ENCODE measurements around the gene ADM2. TPM values are rescaled to one million over a fixed set of nuclear protein-coding genes. Genes with fewer than 3 reads are reported as not detected.

The ADM2 gene
- total and polyA plus RNA-seq, 2 of the 13 experiments (the other 11 are each of a cell fraction or from before 2014, with no cell fraction given) = 1.2 to 3.0 TPM

Other genes with a start within 250 kb of the ADM2 start
- 5.8 and 15.7 TPM in 2 replicates for gene TUBGCP6, start 236.5 kb upstream of the ADM2 start, total RNA-seq (2016; rRNA removed; fragmentation: Illumina TruSeq; extraction: Trizol)
- 14.6 and 23.7 TPM in 2 replicates for gene TUBGCP6, start 236.5 kb upstream of the ADM2 start, polyA plus RNA-seq (2011; rRNA removed)
- 4.0 and 13.9 TPM in 2 replicates for gene HDAC10, start 230.3 kb upstream of the ADM2 start, total RNA-seq (2016; rRNA removed; fragmentation: Illumina TruSeq; extraction: Trizol)
- 14.9 and 19.7 TPM in 2 replicates for gene HDAC10, start 230.3 kb upstream of the ADM2 start, polyA plus RNA-seq (2011; rRNA removed)
- 15.0 and 23.3 TPM in 2 replicates for gene MAPK12, start 219.9 kb upstream of the ADM2 start, total RNA-seq (2016; rRNA removed; fragmentation: Illumina TruSeq; extraction: Trizol)
- gene MAPK12, start 219.9 kb upstream of the ADM2 start, polyA plus RNA-seq (2011; rRNA removed) = 22.2 and 22.8 TPM in 2 replicates
- 0.15 TPM in 1 of 2 replicates, not detected in the other for gene MAPK11, start 211.2 kb upstream of the ADM2 start, total RNA-seq (2016; rRNA removed; fragmentation: Illumina TruSeq; extraction: Trizol)
- 0.17 and 0.46 TPM in 2 replicates for gene MAPK11, start 211.2 kb upstream of the ADM2 start, polyA plus RNA-seq (2011; rRNA removed)
- 19.3 and 32.6 TPM in 2 replicates for gene PLXNB2, start 173.9 kb upstream of the ADM2 start, total RNA-seq (2016; rRNA removed; fragmentation: Illumina TruSeq; extraction: Trizol)
- gene PLXNB2, start 173.9 kb upstream of the ADM2 start, polyA plus RNA-seq (2011; rRNA removed) = 68.9 and 79.4 TPM in 2 replicates
- gene DENND6B, start 154.5 kb upstream of the ADM2 start, total RNA-seq (2016; rRNA removed; fragmentation: Illumina TruSeq; extraction: Trizol) = 0.84 and 0.95 TPM in 2 replicates
- gene DENND6B, start 154.5 kb upstream of the ADM2 start, polyA plus RNA-seq (2011; rRNA removed) = 3.8 and 4.2 TPM in 2 replicates
- 36.1 and 55.0 TPM in 2 replicates for gene PPP6R2, start 138.2 kb upstream of the ADM2 start, total RNA-seq (2016; rRNA removed; fragmentation: Illumina TruSeq; extraction: Trizol)
- gene PPP6R2, start 138.2 kb upstream of the ADM2 start, polyA plus RNA-seq (2011; rRNA removed) = 102 and 112 TPM in 2 replicates
- gene SBF1, start 6.5 kb upstream of the ADM2 start, total RNA-seq (2016; rRNA removed; fragmentation: Illumina TruSeq; extraction: Trizol) = 21.3 and 40.9 TPM in 2 replicates
- gene SBF1, start 6.5 kb upstream of the ADM2 start, polyA plus RNA-seq (2011; rRNA removed) = 31.7 and 43.3 TPM in 2 replicates
- gene MIOX, start 5.3 kb downstream of the ADM2 start, total RNA-seq (2016; rRNA removed; fragmentation: Illumina TruSeq; extraction: Trizol) = 1.2 and 1.5 TPM in 2 replicates
- gene MIOX, start 5.3 kb downstream of the ADM2 start, polyA plus RNA-seq (2011; rRNA removed) = 2.9 and 5.0 TPM in 2 replicates
- 10.2 and 30.6 TPM in 2 replicates for gene LMF2, start 26.2 kb downstream of the ADM2 start, total RNA-seq (2016; rRNA removed; fragmentation: Illumina TruSeq; extraction: Trizol)
- gene LMF2, start 26.2 kb downstream of the ADM2 start, polyA plus RNA-seq (2011; rRNA removed) = 23.3 and 37.9 TPM in 2 replicates
- 44.1 and 64.4 TPM in 2 replicates for gene NCAPH2, start 26.7 kb downstream of the ADM2 start, total RNA-seq (2016; rRNA removed; fragmentation: Illumina TruSeq; extraction: Trizol)
- gene NCAPH2, start 26.7 kb downstream of the ADM2 start, polyA plus RNA-seq (2011; rRNA removed) = 27.6 and 28.1 TPM in 2 replicates
- 2.1 and 3.7 TPM in 2 replicates for gene SCO2, start 44.1 kb downstream of the ADM2 start, total RNA-seq (2016; rRNA removed; fragmentation: Illumina TruSeq; extraction: Trizol)
- 0.32 and 0.85 TPM in 2 replicates for gene SCO2, start 44.1 kb downstream of the ADM2 start, polyA plus RNA-seq (2011; rRNA removed)
- 2.3 and 3.9 TPM in 2 replicates for gene TYMP, start 48.5 kb downstream of the ADM2 start, total RNA-seq (2016; rRNA removed; fragmentation: Illumina TruSeq; extraction: Trizol)
- 4.3 and 7.5 TPM in 2 replicates for gene TYMP, start 48.5 kb downstream of the ADM2 start, polyA plus RNA-seq (2011; rRNA removed)
- not detected in 2 replicates for gene KLHDC7B, start 64.4 kb downstream of the ADM2 start, total RNA-seq (2016; rRNA removed; fragmentation: Illumina TruSeq; extraction: Trizol)
- 0.11 and 0.17 TPM in 2 replicates for gene KLHDC7B, start 64.4 kb downstream of the ADM2 start, polyA plus RNA-seq (2011; rRNA removed)
- not detected in 2 replicates for gene SYCE3, start 81.4 kb downstream of the ADM2 start, total RNA-seq (2016; rRNA removed; fragmentation: Illumina TruSeq; extraction: Trizol)
- gene SYCE3, start 81.4 kb downstream of the ADM2 start, polyA plus RNA-seq (2011; rRNA removed) = 0.29 TPM in 1 of 2 replicates, not detected in the other
- gene CPT1B, start 96.9 kb downstream of the ADM2 start, total RNA-seq (2016; rRNA removed; fragmentation: Illumina TruSeq; extraction: Trizol) = 2.3 and 9.2 TPM in 2 replicates
- gene CPT1B, start 96.9 kb downstream of the ADM2 start, polyA plus RNA-seq (2011; rRNA removed) = 19.5 and 26.5 TPM in 2 replicates
- 9.9 and 24.5 TPM in 2 replicates for gene CHKB, start 101.3 kb downstream of the ADM2 start, total RNA-seq (2016; rRNA removed; fragmentation: Illumina TruSeq; extraction: Trizol)
- gene CHKB, start 101.3 kb downstream of the ADM2 start, polyA plus RNA-seq (2011; rRNA removed) = 42.7 and 43.1 TPM in 2 replicates
- 2.1 and 2.6 TPM in 2 replicates for gene MAPK8IP2, start 119.2 kb downstream of the ADM2 start, total RNA-seq (2016; rRNA removed; fragmentation: Illumina TruSeq; extraction: Trizol)
- gene MAPK8IP2, start 119.2 kb downstream of the ADM2 start, polyA plus RNA-seq (2011; rRNA removed) = 1.3 and 2.2 TPM in 2 replicates
- 3.8 and 9.0 TPM in 2 replicates for gene ARSA, start 146.6 kb downstream of the ADM2 start, total RNA-seq (2016; rRNA removed; fragmentation: Illumina TruSeq; extraction: Trizol)
- gene ARSA, start 146.6 kb downstream of the ADM2 start, polyA plus RNA-seq (2011; rRNA removed) = 11.5 and 19.0 TPM in 2 replicates
- 1.9 and 2.9 TPM in 2 replicates for gene SHANK3, start 191.3 kb downstream of the ADM2 start, total RNA-seq (2016; rRNA removed; fragmentation: Illumina TruSeq; extraction: Trizol)
- 4.6 and 6.5 TPM in 2 replicates for gene SHANK3, start 191.3 kb downstream of the ADM2 start, polyA plus RNA-seq (2011; rRNA removed)

Measured in HepG2 (cell line).